Lower lobe of right lung (tissue), 2 donors: Measurements from ENCODE around the gene PTH. TPM values are rescaled to one million over a fixed set of nuclear protein-coding genes. Genes with fewer than 3 reads are reported as not detected.

Experiments used
- ATAC-seq, 2 donors: fragments of 200-7000 bp; cut with Tn5 transposase; one replicate each; pipeline ENCODE4 v1.9.1; 2020 to 2022; ENCODE audit warnings: mild to moderate bottlenecking in 2 of 2, moderate library complexity in 2 of 2
- DNase-seq: peaks from one replicate; pipeline ENCODE4 v3.0.0-alpha.2; 2020
- H3K27ac ChIP-seq: fragments of 200-600 bp; one replicate; pipeline ENCODE4 v1.8.0; 2022
- H3K27me3 ChIP-seq: fragments of 200-600 bp; one replicate; pipeline ENCODE4 v1.8.0; 2022; ENCODE audit warnings: low read depth
- H3K36me3 ChIP-seq: fragments of 200-600 bp; one replicate; pipeline ENCODE4 v1.8.0; 2022; ENCODE audit warnings: mild to moderate bottlenecking
- H3K4me1 ChIP-seq: fragments of 200-600 bp; one replicate; pipeline ENCODE4 v1.8.0; 2022
- H3K4me3 ChIP-seq: fragments of 200-600 bp; one replicate; pipeline ENCODE4 v1.8.0; 2022; ENCODE audit warnings: mild to moderate bottlenecking
- H3K9me3 ChIP-seq: fragments of 200-600 bp; one replicate; pipeline ENCODE4 v1.8.0; 2022
- intact Hi-C: fragments of 100-400 bp; cut with DNase I; formaldehyde crosslinking; loops from one replicate; pipeline ENCODE4 v1.11.0; 2022
- total RNA-seq: library from RNA; stranded (reverse); fragmentation: NEBNext Ultra II Directional; extraction: Animal tissue kit (Norgen Biotek cat#: 25700); gene quantifications from one replicate; pipeline ENCODE4 v1.2.1, GENCODE V29; 2021
- TF ChIP-seq, protein P1 (sequence below): fragments of 200-600 bp; IDR thresholded peaks from one replicate; pipeline ENCODE4 v1.8.0; 2022; ENCODE audit warnings: antibody characterized with exemption, mild to moderate bottlenecking
- donor health status: DM: no; HTN: yes; CAD: no; lungs with severe emphysema.

The PTH gene
- total RNA-seq, 1 donor from 2014 or later: not detected

DNA sequence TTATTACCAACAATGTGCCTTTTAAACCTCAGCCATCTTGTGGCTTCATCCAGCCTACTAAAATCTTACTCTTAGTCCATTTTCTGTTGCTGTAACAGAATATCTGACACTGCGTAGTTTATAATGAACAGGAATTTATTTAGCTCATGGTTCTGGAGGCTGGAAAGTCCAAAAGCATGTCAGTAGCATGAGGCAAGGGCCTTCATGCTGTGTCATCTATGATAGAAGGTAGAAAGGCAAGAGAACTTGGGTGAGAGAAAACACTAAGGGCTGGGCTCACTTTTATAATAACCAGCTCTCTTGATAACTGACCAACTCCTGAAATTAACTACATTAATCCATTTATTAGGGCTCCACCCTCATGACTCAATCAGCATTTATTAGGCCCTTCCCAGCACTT, 46.3 kb downstream of the PTH start:
- no peak overlapping the region for H3K4me3 ChIP-seq
- H3K27me3 ChIP-seq: no peaks in the 10 kb centered on the region
- ATAC-seq (no peak), DNase-seq (no peak)
- no peaks in the 10 kb centered on the region for H3K36me3 ChIP-seq
- no peak overlapping the region for H3K27ac ChIP-seq
- intact Hi-C loops: no loop called here
- H3K4me1 ChIP-seq: peaks cover 20% of the 10 kb centered on the region
- TF ChIP-seq, protein P1, sequence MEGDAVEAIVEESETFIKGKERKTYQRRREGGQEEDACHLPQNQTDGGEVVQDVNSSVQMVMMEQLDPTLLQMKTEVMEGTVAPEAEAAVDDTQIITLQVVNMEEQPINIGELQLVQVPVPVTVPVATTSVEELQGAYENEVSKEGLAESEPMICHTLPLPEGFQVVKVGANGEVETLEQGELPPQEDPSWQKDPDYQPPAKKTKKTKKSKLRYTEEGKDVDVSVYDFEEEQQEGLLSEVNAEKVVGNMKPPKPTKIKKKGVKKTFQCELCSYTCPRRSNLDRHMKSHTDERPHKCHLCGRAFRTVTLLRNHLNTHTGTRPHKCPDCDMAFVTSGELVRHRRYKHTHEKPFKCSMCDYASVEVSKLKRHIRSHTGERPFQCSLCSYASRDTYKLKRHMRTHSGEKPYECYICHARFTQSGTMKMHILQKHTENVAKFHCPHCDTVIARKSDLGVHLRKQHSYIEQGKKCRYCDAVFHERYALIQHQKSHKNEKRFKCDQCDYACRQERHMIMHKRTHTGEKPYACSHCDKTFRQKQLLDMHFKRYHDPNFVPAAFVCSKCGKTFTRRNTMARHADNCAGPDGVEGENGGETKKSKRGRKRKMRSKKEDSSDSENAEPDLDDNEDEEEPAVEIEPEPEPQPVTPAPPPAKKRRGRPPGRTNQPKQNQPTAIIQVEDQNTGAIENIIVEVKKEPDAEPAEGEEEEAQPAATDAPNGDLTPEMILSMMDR: no peak
- H3K9me3 ChIP-seq: no peaks in the 10 kb centered on the region

DNA sequence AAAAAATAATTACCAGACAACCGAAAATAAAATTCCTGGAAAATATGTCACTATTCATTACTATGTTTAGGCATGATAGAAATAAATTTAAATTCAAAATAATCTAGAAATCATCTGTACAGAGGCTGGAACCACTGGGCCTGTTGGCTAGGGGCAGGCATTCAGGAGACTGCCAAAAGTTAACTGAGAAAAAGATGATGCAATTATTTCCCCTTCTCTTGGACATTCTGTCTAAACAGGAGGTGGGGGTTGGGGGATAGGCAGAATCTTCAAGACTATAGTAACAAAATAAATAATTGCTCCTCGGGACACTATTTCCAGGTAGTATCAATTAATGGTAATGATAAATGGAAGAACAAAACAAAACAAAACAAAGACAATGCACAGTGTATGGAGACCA, 46.9 kb downstream of the PTH start:
- ATAC-seq (peak; percentile 52 to 70), DNase-seq (no peak)
- TF ChIP-seq, protein P1: no peak
- Histone ChIP-seq H3K36me3 (no peaks in the 10 kb centered on the region), H3K27ac (no peak overlapping the region), H3K4me1 (peaks cover 20% of the 10 kb centered on the region), H3K4me3 (no peak overlapping the region), H3K27me3 (no peaks in the 10 kb centered on the region), H3K9me3 (no peaks in the 10 kb centered on the region)
- intact Hi-C loops: no loop called here

DNA sequence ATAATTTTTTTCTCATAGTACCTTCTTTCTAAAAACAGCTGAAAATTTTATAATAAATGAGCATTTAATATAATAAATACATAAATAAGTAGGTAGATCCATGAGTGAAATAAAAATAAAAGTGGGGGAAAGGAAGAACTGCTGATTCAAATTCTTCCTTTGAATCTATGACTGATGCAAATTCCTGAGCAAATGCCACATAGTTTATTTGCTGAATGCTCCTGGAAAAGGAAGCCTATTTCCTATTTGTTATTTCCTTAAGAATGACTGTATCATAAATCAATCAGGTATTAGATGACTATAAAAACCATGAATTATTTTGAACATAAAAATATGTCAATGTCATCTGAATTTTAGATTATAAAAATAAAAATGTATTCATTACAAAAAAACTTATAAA, 49.4 kb downstream of the PTH start:
- no peak overlapping the region for H3K4me3 ChIP-seq
- H3K36me3 ChIP-seq: no peaks in the 10 kb centered on the region
- DNase-seq: no peak
- no peak for ATAC-seq
- no peaks in the 10 kb centered on the region for H3K27me3 ChIP-seq
- no peak overlapping the region for H3K27ac ChIP-seq
- H3K4me1 ChIP-seq: peaks cover 20% of the 10 kb centered on the region
- intact Hi-C loops: no loop called here
- no peaks in the 10 kb centered on the region for H3K9me3 ChIP-seq
- TF ChIP-seq, protein P1: no peak

DNA sequence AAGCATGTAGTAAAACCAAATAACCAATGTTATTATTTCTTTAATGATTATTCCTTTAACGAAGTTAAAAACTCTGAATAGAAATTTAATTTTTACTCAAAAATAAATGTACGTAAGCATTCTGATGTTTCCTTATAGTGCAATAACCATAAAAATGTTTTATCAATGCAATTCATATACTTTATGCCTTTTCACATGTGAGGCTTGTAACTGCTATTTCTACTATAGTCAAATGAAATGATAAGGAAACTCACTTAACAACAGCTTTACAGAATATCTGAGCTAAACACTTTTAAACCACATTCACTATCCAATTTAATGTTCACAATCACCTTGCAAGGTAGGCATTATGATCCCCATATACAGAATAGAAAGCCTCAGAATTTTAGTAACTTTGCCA, 50.2 kb downstream of the PTH start:
- H3K9me3 ChIP-seq: no peaks in the 10 kb centered on the region
- TF ChIP-seq, protein P1: no peak
- DNase-seq (no peak), ATAC-seq (no peak)
- no peaks in the 10 kb centered on the region for H3K36me3 ChIP-seq
- H3K4me3 ChIP-seq: no peak overlapping the region
- peaks cover 21% of the 10 kb centered on the region for H3K4me1 ChIP-seq
- intact Hi-C loops: no loop called here
- no peak overlapping the region for H3K27ac ChIP-seq
- H3K27me3 ChIP-seq: no peaks in the 10 kb centered on the region

Other genes with a start within 250 kb of the PTH start
- gene BMAL1, start 218.2 kb downstream of the PTH start, total RNA-seq: 25.2 TPM
- gene BTBD10, start 32.8 kb downstream of the PTH start, total RNA-seq: 25.1 TPM
- gene FAR1, start 172.7 kb upstream of the PTH start, total RNA-seq: 65.3 TPM